Right ventricle myocardium inferior (tissue), 1 donor: Measurements from ENCODE around the gene PXN. TPM values are rescaled to one million over a fixed set of nuclear protein-coding genes. Genes with fewer than 3 reads are reported as not detected.
A peak's percentile ranks its signal among the peaks of the same experiment; 100 is the strongest.

Experiments used
- ATAC-seq: fragments of 200-7000 bp; cut with Tn5 transposase; one replicate; pipeline ENCODE4 v1.9.1; 2020; ENCODE audit warnings: mild to moderate bottlenecking, moderate library complexity
- DNase-seq: peaks from one replicate; pipeline ENCODE4 v3.0.0; 2021; ENCODE audit errors: missing footprints
- intact Hi-C: fragments of 100-400 bp; cut with DNase I; formaldehyde crosslinking; loops from one replicate; pipeline ENCODE4 v1.11.0; 2022
- long read RNA-seq: library from polyadenylated mRNA; unstranded; transcript quantifications from one replicate; pipeline ENCODE4 v2.0.0, GENCODE V29; 2021
- total RNA-seq: library from RNA; stranded (reverse); fragmentation: NEBNext Ultra II Directional; extraction: Animal tissue kit (Norgen Biotek cat#: 25700); gene quantifications from one replicate; pipeline ENCODE4 v1.2.1, GENCODE V29; 2021
- donor health status: DM: no; HTN: yes; CAD: no; lungs with severe emphysema.

The PXN gene
- 63.7 TPM for total RNA-seq
- long read RNA-seq, partial matches to known transcripts = 6 of 35 reads
- long read RNA-seq, other reads (novel, unspliced or antisense) = 27 of 35 reads

DNA sequence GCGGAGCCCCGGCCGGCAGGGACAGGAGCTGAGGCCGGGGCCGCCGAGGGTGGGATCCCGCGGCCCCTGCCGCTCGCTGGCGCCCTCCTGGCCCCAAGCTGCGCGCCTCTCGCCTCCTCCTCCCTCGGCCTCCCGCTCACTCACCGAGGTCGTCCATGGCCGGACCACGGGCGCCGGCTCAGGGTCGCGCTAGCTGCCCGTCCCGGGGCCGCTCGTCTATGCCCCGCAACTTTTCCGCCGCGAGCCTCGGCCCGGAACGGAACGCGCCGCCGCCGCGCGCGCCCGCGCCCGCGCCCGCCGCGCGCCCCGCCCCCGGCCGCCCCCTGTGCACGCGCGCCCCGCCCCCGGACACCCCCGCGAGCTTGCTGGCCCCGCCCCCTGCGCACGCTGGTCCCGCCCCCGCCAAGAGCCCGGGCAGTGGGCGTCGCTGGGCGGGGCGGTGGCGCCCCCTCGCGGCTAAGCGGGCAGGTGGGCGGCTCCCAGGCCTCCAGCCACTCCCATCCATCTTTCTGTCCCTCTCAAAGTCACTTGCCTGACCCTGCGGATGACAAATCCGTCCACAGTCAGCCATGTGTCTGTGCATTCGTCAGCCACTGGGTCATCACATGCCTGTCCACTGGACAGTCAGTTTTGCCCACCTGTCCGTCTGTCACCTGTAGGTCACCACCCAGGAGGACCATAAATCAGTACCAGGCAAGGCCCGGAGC lies at the start of gene PXN:
TSS of gene PXN (minus strand) at position 258 of the 707 bp plus-strand sequence. CDS start at position 157, 101 bp downstream.
- peak; percentile 95 for DNase-seq

DNA sequence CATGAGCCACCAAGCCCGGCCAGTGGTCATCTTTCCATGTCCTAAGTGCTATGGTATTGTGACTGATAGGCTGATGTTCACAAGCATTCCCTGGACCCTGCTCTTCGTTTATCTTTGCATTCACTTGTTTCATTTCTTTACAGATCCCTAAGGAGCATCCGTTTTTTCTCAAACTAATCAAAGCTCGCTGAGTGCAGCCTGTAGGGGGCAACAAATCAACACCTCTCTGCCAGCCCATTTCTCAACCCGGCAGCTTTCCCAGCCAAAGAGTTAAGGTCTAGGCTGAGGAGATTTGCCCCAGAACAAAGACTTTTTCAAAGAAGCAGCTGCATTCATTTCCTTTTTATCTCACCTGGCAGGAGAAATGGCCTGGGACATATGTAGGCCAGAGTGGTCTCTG lies 48.7 kb upstream of the PXN start:
- intact Hi-C loops = no loop called here
- DNase-seq = no peak
- ATAC-seq = no peak

More for the DNA sequence above, at the start of gene PXN:
- intact Hi-C loops = loop anchor here (1.0 to 2.0 kb wide), 2 partner anchors 37 to 65 kb away; partner anchors contain the start of gene RPLP0
- peak; percentile 92 for ATAC-seq

DNA sequence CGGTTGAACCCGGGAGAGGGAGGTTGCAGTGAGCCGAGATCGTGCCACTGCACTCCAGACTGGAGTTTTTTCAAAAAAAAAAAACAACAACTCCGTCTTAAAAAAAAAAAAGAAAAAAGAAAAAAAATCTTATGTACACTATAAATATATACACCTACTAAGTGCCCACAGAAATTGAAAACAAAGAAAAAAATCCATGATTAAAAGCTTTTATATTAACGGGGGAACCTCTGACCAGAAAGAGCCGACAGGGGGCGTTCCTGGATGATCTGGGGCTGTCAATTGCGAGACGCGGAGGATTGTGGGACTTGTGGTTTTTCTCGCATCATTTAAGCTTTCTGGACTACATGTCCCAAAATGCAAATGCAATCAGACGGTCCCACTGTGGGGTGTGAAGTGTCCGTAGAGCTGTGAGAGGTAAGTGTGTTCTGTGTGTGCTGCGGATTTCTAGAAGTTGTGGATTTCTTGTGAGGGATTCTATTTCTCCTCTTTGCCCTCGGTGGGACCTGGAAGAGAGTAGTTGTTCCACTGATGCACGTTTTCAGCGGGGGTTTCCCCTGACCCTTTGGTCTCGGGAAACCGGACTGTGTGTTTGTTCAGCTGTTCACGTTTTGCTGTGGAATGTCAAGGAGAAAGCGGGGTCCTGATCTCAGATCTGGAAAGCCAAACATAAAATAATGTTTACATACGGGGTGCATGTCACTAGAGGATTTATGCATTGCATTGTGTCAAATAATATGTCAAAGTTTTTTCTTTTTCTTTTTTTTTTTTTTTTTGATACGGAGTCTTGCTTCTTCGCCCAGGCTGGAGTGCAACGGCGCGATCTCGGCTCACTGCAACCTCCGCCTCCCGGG lies 36.7 kb upstream of the PXN start, which contains the start of gene SIRT4:
TSS of gene SIRT4 (plus strand) at position 360 of the 854 bp plus-strand sequence. CDS start 1,241 bp downstream, outside the sequence.
- peak; percentile 92 for DNase-seq
- intact Hi-C loops = no loop called here
- ATAC-seq = peak; percentile 97

DNA sequence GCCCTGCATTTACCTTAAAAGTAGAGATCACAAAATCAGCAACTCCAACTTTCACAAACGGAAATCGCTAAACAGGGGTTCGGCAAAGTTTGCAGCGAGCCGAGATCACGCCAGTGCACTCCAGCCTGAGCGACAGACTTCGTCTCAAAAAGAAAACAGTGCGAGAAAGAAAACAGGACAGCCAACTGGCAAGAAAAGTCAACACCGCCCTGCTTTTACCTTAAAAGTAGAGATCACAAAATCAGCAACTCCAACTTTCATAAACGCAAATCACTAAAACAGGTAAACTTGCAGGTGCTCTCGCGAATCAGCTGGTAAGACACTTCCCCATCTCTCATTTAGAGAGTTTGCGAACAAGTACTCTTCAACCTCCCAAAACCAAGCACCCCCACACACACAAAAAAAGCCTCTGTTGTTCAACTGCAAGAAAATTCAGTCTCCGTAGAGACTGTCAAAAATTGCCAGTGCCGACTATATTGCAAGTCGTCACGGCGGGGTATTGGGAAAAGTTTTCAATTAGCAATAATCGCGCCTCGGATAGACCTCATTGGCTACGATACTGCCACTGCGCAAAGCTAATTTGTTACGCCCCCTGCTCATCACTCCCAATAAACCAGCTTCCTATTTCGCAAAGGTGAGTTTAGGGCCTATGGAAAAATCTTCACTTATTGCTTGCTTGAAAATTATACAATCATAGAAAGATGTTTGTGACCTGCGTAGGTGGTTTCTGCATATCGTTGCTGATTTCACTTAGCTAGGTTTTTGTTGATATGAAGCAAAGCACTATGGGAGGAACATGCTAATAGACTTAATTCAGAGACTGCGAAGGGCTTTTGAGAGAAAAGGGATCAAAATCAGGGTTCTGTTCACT lies 27.4 kb upstream of the PXN start, which contains the start of gene RNU4-1:
TSS of gene RNU4-1 (minus strand) at position 577 of the 871 bp plus-strand sequence.
- DNase-seq (no peak), ATAC-seq (peak; percentile 62)
- intact Hi-C loops = no loop called here

DNA sequence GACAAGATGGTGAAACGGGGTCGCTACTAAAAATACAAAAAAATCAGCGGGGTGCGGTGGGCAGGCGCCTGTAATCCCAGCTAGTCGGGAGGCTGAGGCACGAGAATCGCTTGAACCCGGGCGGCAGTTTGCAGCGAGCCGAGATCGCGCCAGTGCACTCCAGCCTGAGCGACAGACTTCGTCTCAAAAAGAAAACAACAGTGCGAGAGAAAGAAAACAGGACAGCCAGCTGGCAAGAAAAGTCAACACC lies 26.8 kb upstream of the PXN start:
- DNase-seq (no peak), ATAC-seq (no peak)
- intact Hi-C loops = no loop called here

DNA sequence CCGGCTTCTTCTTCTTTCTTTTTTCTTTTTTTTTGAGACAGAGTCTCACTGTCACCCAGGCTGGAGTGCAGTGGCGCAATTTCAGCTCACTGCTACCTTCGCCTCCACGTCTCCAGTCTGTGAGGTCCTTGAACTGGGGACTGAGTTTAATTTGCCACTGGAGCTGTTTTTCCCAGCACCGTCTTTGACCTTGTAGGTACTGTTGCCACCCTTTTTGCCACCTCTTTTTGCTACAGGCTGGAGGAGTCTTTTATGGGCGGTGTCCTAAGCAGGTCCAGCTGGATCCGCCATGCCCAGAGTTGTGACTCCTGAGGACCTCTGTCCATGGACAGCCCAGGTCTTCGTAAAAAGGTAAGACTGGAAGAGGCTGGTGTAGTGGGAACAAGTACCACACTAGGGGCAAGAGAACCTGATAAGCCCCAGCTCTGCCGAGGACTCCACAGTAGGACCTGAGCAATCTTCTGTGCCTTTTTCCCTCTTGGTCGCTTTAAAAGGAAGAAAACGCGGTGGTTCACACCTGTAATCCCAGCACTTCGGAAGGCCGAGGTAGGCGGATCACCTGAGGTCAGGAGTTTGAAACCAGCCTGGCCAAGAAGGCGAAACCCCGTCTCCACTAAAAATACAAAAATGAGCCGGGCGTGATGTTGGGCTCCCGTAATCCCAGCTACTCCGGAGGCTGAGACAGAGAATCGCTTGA lies 25.2 kb upstream of the PXN start:
- ATAC-seq (no peak), DNase-seq (no peak)
- intact Hi-C loops = no loop called here

DNA sequence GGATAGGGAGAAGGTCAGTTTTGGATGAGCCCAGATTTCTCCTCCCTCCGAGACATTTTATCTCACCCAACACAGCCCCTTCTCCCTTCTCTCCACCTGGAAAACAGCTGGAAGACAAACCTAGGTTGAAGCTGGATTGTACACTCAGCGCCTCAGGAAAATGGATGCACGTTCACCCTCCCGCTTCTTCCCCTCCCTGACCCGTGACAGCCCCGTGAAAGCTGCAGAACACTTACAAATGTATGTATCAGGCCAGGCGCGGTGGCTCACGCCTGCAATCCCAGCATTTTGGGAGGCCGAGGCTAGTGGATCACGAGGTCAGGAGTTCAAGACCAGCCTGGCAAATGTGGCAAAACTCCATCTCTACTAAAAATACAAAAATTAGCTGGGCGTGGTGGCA lies 22.0 kb upstream of the PXN start:
- DNase-seq = no peak
- ATAC-seq = no peak
- intact Hi-C loops = no loop called here

DNA sequence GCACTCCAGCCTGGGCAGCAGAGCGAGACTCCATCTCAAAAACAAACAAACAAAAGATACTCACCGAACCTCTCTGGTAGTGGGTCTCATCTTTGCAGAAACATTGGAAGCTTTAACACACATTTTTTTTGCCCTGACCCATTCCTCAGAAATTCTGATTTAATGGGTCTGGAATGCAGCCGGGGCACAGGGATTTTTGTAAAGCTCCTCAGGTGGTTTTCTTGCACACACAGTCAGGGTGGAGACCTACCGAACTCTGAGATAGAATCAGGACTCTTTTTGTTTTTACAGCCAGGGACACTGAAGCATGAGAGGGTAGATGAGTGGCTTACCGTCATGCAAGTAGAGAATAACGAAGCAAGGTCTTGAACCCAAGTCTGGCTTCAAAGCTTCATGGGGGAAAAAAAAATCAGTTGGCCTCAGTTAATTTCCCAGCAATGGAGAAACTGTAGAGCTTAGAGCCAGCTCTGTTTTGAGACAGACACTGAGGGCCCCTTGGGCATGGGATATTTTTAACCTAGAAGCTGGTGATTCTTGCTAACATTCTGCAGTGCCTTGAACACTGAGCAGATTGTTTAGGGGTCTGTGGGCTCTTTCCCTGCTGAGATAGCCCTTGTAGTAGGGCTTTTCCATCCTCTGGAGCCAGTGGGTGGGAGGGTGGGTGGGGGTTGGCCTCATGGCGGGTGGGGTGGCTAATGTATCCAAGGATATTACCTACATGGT lies 21.4 kb upstream of the PXN start:
- DNase-seq = no peak
- ATAC-seq = no peak
- intact Hi-C loops = no loop called here

DNA sequence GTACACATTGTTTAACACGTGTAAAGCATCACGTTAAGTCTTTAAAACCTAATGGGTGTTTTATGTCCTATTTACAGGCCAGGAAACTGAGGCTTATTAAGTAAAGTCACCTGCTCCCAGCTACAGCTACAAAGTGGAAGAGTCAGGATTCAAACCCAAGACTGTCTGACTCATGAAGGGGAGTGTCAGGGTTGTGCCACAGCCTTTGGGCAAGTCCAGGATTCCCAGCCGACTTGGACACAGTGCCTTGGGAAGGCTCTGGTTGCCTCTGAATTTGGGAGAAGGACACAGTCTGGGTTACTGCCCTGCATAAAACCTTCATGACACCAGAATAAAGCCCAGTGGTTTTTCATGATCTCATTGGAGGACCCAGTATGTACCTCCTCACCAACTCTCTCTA lies 18.9 kb upstream of the PXN start:
- ATAC-seq (no peak), DNase-seq (no peak)
- intact Hi-C loops = no loop called here

DNA sequence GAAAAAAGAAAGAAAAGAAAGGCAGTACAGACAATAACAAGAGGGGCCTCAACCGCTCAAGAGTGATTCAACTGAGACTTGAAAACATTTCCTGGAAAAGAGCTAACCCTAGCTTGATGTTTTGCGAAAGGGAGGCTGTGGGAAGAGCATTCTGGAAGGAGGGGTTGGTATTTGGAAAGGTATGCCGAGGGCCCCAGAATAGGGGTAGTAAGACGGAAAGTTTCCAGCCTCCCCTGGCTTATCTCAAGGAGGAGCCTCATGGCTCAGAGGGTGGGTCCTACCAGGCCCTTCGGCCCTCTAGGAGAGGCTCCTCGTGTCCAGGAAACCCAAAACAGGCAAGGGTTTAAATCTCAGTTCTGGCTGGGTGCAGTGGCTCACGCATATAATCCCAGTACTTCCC lies 17.8 kb upstream of the PXN start:
- ATAC-seq = no peak
- intact Hi-C loops = no loop called here
- DNase-seq = no peak

DNA sequence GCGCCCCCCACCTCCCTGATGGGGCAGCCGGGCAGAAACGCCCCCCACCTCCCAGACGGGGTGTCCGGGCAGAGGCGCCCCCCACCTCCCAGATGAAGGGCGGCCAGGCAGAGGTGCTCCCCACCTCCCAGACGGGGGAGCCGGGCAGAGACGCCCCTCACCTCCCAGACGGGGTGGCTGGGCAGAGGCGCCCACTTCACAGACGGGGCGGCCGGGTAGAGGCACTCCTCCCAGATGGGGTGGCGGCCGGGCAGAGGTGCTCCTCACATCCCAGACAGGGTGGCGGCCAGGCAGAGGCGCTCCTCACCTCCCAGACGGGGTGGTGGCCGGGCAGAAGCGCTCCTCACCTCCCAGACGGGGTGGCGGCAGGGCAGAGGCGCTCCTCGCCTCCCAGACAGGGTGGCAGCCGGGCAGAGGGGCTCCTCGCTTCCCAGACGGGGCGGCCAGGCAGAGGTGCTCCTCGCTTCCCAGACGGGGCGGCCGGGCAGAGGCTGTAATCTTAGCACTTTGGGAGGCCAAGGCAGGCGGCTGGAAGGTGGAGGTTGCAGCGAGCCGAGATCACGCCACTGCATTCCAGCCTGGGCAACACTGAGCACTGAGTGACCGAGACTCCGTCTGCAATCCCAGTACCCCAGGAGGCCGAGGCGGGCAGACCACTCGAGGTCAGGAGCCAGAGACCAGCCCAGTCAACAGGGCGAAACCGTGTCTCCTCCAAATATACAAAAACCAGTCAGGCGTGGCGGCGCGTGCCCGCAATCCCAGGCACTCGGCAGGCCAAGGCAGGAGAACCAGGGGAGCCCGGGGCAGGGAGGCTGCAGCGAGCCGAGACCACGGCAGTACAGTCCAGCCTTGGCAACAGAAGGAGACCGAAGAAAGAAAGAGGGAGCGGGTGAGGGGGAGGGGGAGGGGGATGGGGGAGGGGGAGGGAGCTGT lies 12.9 kb upstream of the PXN start:
- DNase-seq (no peak), ATAC-seq (no peak)
- intact Hi-C loops = no loop called here

DNA sequence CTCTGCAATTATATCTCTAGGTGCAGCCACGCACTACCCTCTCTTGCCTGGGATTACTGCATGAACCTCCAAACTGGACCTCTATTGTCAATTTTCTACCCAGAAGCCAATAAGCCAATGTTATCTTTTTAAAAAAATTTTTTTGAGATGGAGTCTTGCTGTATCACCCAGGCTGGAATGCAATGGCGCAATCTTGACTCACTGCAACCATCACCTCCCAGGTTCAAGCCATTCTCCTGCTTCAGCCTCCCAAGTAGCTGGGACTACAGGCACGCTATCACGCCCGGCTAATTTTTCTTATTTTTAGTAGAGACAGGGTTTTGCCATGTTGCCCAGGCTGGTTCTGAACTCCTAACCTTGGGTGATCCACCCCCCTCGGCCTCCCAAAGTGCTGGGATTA lies 11.2 kb upstream of the PXN start:
- DNase-seq = no peak
- no peak for ATAC-seq
- intact Hi-C loops = no loop called here

DNA sequence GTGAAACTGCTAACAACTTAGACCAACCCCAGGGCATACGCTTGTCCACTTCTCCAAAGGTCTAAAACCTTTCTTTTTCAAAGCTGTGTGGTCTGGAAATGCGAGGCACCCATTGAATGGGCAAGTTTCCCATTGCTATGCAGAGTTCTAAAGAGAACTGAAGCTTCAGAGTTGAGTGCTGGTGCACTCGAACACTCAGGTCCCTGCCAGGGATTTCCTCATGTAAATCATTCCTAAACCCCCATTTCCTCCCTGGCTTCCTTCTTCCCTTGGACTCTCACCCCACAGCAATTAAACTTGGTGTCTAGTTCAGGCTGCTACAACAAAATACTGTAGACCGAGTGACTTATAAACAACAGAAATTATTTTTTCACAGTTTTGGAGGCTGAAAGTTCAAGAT lies 2.2 kb upstream of the PXN start:
- DNase-seq (no peak), ATAC-seq (no peak)
- intact Hi-C loops = no loop called here

DNA sequence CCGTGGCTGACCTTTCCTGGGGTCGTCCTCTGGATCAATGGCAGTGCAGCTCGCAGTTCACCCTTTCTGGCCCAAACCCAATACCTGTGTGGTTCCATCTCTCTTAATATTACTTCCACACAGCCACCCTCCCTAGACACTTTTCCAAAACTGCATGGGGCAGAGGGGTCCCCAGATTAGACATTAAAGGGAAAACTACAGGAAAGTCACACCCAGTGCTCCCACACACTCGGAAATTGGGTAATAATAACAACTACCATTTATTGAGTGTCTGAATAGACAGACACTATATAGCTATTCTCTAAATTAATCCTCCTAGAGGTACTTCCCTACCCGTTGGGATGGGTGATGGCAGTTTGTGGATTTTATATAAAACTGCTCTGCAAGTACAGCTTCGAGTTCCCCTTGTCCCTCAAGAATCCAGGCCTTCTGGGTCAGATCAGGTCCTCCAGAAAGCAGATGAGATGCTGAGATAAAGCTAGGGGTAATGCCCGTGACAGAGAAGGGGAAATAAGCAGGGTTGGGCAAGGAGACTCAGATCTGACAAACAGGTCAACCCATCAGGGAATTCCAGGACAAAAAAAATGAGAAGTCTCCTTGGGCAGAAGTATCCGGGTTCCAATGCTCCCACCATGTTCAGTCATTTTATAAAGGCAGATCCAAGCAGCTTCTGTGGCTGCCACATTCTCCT lies 795 bp upstream of the PXN start:
- ATAC-seq (no peak), DNase-seq (no peak)
- intact Hi-C loops = no loop called here

DNA sequence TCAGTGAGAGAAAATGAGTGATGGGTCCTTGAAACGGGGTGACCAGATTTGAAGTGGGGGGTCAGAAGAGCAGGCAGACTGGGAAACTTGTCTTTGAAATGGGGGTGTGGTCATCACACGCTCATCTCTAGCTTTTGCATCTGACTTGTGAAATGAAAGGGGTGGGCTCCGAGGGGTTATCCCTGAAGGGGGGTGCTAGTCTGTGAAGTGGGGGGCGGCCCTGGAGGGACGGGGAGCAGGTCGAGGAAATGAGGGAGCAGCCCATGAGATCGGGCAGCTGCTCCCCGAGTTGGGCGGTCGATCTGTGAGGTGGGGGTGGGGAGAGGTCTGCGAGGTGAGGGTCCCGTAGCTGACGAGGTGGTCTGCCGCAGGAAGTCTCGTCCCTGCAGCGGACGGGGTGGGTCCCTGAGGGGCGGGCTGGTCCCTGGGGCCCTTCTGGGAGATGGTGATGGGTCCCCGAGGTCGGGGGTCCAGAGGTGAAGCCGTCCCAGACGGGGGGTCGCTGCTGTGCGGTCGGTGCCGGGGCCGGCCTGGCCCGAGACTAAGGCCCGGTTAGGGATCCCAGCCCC lies 542 bp downstream of the PXN start:
- DNase-seq (peak; percentile 72), ATAC-seq (peak; percentile 0)
- intact Hi-C loops = loop anchor here (1.0 to 2.0 kb wide), 2 partner anchors 37 to 64 kb away; partner anchors contain the start of gene RPLP0
